ENCODE results near the gene IDUA. TPM values are rescaled to one million over a fixed set of nuclear protein-coding genes. Genes with fewer than 3 reads are reported as not detected.
A peak's percentile ranks its signal among the peaks of the same experiment; 100 is the strongest.

The IDUA gene
- total and polyA plus RNA-seq, 12 donors, result 1.6 to 109 (median 31.2) TPM

DNA sequence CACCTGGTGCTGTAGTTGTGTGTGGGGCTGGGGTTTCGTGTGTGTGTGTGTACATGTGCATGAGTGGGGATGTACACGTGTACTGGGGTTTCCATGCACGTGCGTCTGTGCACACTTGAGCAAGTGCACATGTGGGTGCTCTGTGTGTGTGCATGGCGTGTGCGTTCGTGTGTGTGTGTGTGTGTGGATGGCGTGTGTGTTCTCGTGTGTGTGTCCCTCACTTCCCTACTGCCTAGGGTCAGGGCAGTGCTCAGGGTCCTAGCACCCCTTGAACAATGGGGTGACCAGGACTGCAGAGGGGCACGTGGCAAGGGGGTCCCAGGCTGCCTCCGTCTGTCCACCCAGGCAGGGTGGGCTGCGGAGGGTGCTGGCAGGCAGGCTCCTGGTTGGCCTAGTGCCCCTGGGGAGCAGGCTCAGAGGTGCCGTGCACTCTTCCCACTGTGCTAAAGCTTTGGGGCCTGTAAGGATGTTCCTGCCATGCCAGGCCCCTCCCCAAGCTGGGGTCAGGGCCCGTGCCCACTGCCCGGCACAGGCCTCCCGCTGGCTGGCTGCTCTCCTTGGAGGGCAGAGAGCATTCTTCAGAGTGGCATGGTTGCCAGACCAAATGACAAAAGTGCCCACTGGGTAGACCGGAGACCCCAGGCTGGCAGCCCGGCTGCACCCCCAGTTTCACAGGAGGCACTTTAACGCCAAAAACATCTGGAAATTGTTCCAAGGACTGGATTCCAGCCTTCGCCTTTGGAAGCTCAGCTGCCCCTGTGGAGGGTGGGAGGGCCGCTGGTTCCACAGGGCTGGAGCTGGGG lies 53.7 kb downstream of the IDUA start:
- no peak for DNase-seq
- Histone ChIP-seq H3K4me3 (no peak overlapping the region), H3K4me1 (replicated peaks in 1 of 2) (peaks cover 5 to 16% of the 10 kb centered on the region in 2 donors), H3K9me3 (replicated peaks in 1 of 3) (no peaks in the 10 kb centered on the region), H3K27ac (no peak overlapping the region), H3K36me3 (replicated peaks in 1 of 2) (no peaks in the 10 kb centered on the region), H3K27me3 (no peaks in the 10 kb centered on the region)
- 87 to 95% (median 91%) methylated on average over 13 to 21 of the region's 21 CpGs for WGBS, 4 donors
- intact Hi-C loops (cut with DNase I), result no loop called here
- TF ChIP-seq, protein P1, sequence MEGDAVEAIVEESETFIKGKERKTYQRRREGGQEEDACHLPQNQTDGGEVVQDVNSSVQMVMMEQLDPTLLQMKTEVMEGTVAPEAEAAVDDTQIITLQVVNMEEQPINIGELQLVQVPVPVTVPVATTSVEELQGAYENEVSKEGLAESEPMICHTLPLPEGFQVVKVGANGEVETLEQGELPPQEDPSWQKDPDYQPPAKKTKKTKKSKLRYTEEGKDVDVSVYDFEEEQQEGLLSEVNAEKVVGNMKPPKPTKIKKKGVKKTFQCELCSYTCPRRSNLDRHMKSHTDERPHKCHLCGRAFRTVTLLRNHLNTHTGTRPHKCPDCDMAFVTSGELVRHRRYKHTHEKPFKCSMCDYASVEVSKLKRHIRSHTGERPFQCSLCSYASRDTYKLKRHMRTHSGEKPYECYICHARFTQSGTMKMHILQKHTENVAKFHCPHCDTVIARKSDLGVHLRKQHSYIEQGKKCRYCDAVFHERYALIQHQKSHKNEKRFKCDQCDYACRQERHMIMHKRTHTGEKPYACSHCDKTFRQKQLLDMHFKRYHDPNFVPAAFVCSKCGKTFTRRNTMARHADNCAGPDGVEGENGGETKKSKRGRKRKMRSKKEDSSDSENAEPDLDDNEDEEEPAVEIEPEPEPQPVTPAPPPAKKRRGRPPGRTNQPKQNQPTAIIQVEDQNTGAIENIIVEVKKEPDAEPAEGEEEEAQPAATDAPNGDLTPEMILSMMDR (IDR thresholded peaks at IDR 0.05), result no peak

GRCh38 chr4:1041147-1041935 lies 54.5 kb downstream of the IDUA start:
- Histone ChIP-seq H3K4me3 (no peak overlapping the region), H3K27ac (peak overlapping the region in 1 of 5 donors; percentile 2), H3K36me3 (replicated peaks in 1 of 2) (no peaks in the 10 kb centered on the region), H3K27me3 (no peaks in the 10 kb centered on the region), H3K9me3 (replicated peaks in 1 of 3) (no peaks in the 10 kb centered on the region), H3K4me1 (replicated peaks in 1 of 2) (peaks cover 5 to 16% of the 10 kb centered on the region in 2 donors)
- intact Hi-C loops (cut with DNase I), result no loop called here
- 51 to 86% (median 65%) methylated on average over 13 to 36 of the region's 36 CpGs for WGBS, 4 donors
- DNase-seq, result no peak
- TF ChIP-seq POLR2A (IDR thresholded peaks at IDR 0.05), result no peak
- TF ChIP-seq, protein P1 (IDR thresholded peaks at IDR 0.05), result no peak

- 60 to 73% (median 64%) methylated on average over 7 to 8 of the region's 8 CpGs for WGBS, 4 donors
- Histone ChIP-seq H3K27me3 (no peaks in the 10 kb centered on the region), H3K4me3 (no peak overlapping the region), H3K36me3 (replicated peaks in 1 of 2) (no peaks in the 10 kb centered on the region), H3K4me1 (replicated peaks in 1 of 2) (peaks cover 5 to 16% of the 10 kb centered on the region in 2 donors), H3K9me3 (replicated peaks in 1 of 3) (no peaks in the 10 kb centered on the region), H3K27ac (no peak overlapping the region)
- TF ChIP-seq, protein P1 (IDR thresholded peaks at IDR 0.05), result no peak
- TF ChIP-seq POLR2A (IDR thresholded peaks at IDR 0.05), result no peak
- intact Hi-C loops (cut with DNase I), result no loop called here
- DNase-seq, result no peak
Observed at GRCh38 chr4:1041936-1042330, 55.1 kb downstream of the IDUA start.

DNA sequence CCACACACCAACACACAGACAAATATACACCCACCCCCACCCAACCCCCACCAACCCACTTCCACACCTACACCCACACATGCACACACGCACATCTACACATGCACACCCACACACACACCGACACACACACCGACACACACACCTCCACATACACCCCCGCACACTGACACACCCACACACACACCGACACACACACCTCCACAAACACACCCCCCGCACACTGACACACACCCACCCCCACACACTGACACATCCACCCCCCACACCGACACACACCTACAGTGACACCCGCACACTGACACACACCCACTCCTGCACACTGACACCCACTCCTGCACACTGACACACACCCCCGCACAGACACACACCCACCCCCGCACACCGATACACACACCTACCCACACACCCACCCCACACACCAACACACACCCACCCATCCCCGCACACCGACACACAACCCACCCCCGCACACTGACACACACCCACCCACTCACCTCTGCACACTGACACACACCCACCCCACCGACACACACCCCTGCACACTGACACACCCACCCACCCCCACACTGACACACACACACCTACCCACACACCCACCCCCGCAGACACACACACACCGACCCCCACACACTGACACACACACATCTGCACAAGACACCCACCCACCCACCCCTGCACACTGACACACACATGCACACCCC lies 55.7 kb downstream of the IDUA start:
- intact Hi-C loops (cut with DNase I), result no loop called here
- Histone ChIP-seq H3K4me3 (no peak overlapping the region), H3K9me3 (replicated peaks in 1 of 3) (no peaks in the 10 kb centered on the region), H3K27ac (no peak overlapping the region), H3K36me3 (replicated peaks in 1 of 2) (no peaks in the 10 kb centered on the region), H3K4me1 (replicated peaks in 1 of 2) (peaks cover 5 to 16% of the 10 kb centered on the region in 2 donors), H3K27me3 (no peaks in the 10 kb centered on the region)
- peak in 1 of 7 donors; percentile 13 for DNase-seq
- no peak for TF ChIP-seq POLR2A (IDR thresholded peaks at IDR 0.05)
- TF ChIP-seq, protein P1 (IDR thresholded peaks at IDR 0.05), result no peak
- 86 to 92% (median 91%) methylated on average over 14 to 17 of the region's 17 CpGs for WGBS, 4 donors
